Activated B cell treated with CpG ODN at 0.5 μM for 24 hours (primary cell): ENCODE measurements around the gene C2CD5. TPM values are rescaled to one million over a fixed set of nuclear protein-coding genes. Genes with fewer than 3 reads are reported as not detected.

Experiments
- ATAC-seq: fragments of 200-7000 bp; cut with Tn5 transposase; one replicate; pipeline ENCODE4 v1.10.0; 2021; ENCODE audit warnings: low read depth, mild to moderate bottlenecking, moderate library complexity
- CTCF ChIA-PET: fragments of 350-600 bp; sonication (Branson Sonifier 250); formaldehyde crosslinking; loops from one replicate; lab custom pipeline; 2021; ENCODE audit warnings: antibody characterized with exemption; lab: Charles Lee
- POLR2A ChIA-PET: fragments of 350-600 bp; sonication (Branson Sonifier 250); formaldehyde crosslinking; loops from one replicate; lab custom pipeline; 2021; ENCODE audit warnings: antibody characterized with exemption; lab: Charles Lee
- DNase-seq: peaks from one replicate; pipeline ENCODE4 v3.0.0; 2022
- H3K27ac Mint-ChIP-seq: one replicate; pipeline ENCODE4 v1.8.0; 2020; ENCODE audit warnings: mixed read lengths
- H3K27me3 Mint-ChIP-seq: one replicate; pipeline ENCODE4 v1.8.0; 2021; ENCODE audit warnings: mixed read lengths
- H3K36me3 Mint-ChIP-seq: one replicate; pipeline ENCODE4 v1.8.0; 2021; ENCODE audit warnings: low read depth, mixed read lengths
- H3K4me1 Mint-ChIP-seq: one replicate; pipeline ENCODE4 v1.8.0; 2021; ENCODE audit warnings: mixed read lengths
- H3K4me3 Mint-ChIP-seq: one replicate; pipeline ENCODE4 v1.8.0; 2020; ENCODE audit warnings: mild to moderate bottlenecking, mixed read lengths
- H3K9me3 Mint-ChIP-seq: one replicate; pipeline ENCODE4 v1.8.0; 2020; ENCODE audit warnings: mixed read lengths
- intact Hi-C: fragments of 100-400 bp; cut with micrococcal nuclease; formaldehyde crosslinking; loops from one replicate; pipeline ENCODE4 v1.15.1; 2024
- total RNA-seq: library from RNA; stranded (reverse); gene quantifications from 2 replicates; pipeline ENCODE4 v1.2.3, GENCODE V29; 2022
- TF ChIP-seq, protein P1 (sequence below): fragments of 200-600 bp; IDR thresholded peaks from one replicate; pipeline ENCODE4 v1.8.0; 2022; ENCODE audit warnings: antibody characterized with exemption, mild to moderate bottlenecking

C2CD5 gene
- total RNA-seq, 1 donor from 2014 or later, result 38.4 TPM

DNA sequence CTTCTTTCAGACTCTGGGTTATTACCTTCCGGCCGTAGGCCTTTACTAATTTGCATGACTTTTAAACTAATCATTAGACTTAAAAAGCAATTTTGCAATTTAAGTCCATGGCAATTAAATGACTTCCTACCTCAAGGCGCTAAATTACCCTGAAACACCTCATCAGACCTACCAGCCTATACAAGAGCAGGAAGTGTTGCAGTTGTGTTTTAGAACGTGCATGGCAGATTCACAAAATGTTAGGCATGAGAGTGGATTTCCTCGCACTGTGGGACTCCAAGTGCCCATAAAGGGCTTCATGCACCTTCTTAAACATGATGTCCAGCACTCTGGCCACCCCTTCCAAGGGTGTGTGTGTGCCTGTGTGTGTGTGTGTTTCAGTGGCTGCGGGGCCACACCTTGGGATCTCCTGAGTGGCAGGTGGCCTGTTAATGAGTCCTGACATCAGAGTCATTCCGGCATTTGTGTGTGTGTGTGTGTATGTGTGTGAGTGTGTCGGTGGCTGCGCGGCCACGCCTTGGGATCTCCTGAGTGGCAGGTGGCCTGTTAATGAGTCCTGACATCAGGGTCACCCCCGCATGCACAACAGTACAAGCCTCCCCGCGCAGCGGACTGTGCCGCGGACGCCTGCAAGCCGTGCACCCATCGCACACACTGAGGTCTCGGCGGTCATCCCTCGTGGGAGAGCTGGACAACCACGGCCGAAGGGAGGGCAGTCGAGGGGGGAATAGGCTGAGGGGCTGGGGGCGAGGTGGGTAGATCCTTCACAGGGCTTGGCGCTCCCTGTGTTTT is 900 bp downstream of the C2CD5 start:
- H3K36me3 Mint-ChIP-seq, result peaks cover 25% of the 10 kb centered on the region
- peaks cover 5% of the 10 kb centered on the region for H3K9me3 Mint-ChIP-seq
- H3K4me3 Mint-ChIP-seq, result peak overlapping the region; percentile 92
- intact Hi-C loops, result loop anchor here (1.0 to 2.0 kb wide), 7 partner anchors 15 to 1107 kb away; partner anchors contain the start of genes CMAS, ETNK1, GOLT1B and LDHB
- peak; percentile 35 for ATAC-seq
- no peaks in the 10 kb centered on the region for H3K27me3 Mint-ChIP-seq
- DNase-seq, result peak; percentile 49
- ChIA-PET CTCF (interaction anchor here (1.4 to 2.1 kb wide), 2 partner anchors 14 kb away, joined by 5 to 9 read pairs; no protein-coding TSS in a partner anchor), POLR2A (interaction anchor here (1.2 to 2.6 kb wide), 7 partner anchors 8 to 1042 kb away, joined by 3 to 40 read pairs (median 10); partner anchors contain the start of genes ETNK1, GOLT1B, LDHB and RECQL)
- TF ChIP-seq, protein P1, sequence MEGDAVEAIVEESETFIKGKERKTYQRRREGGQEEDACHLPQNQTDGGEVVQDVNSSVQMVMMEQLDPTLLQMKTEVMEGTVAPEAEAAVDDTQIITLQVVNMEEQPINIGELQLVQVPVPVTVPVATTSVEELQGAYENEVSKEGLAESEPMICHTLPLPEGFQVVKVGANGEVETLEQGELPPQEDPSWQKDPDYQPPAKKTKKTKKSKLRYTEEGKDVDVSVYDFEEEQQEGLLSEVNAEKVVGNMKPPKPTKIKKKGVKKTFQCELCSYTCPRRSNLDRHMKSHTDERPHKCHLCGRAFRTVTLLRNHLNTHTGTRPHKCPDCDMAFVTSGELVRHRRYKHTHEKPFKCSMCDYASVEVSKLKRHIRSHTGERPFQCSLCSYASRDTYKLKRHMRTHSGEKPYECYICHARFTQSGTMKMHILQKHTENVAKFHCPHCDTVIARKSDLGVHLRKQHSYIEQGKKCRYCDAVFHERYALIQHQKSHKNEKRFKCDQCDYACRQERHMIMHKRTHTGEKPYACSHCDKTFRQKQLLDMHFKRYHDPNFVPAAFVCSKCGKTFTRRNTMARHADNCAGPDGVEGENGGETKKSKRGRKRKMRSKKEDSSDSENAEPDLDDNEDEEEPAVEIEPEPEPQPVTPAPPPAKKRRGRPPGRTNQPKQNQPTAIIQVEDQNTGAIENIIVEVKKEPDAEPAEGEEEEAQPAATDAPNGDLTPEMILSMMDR, result no peak
- peak overlapping the region; percentile 96 for H3K27ac Mint-ChIP-seq
- peaks cover 50% of the 10 kb centered on the region for H3K4me1 Mint-ChIP-seq

GRCh38 chr12:22541496-22542155 is 2.7 kb downstream of the C2CD5 start:
- intact Hi-C loops, result no loop called here
- Mint-ChIP-seq H3K27me3 (no peaks in the 10 kb centered on the region), H3K4me1 (peaks cover 59% of the 10 kb centered on the region), H3K36me3 (peaks cover 28% of the 10 kb centered on the region), H3K4me3 (peak overlapping the region; percentile 15), H3K9me3 (peaks cover 5% of the 10 kb centered on the region), H3K27ac (peak overlapping the region; percentile 30)
- TF ChIP-seq, protein P1, result no peak
- ChIA-PET POLR2A (no interaction called here), CTCF (interaction anchor here (2.1 kb wide), 1 partner anchor 12 kb away, joined by 5 read pairs; no protein-coding TSS in a partner anchor)
- no peak for DNase-seq
- no peak for ATAC-seq

DNA sequence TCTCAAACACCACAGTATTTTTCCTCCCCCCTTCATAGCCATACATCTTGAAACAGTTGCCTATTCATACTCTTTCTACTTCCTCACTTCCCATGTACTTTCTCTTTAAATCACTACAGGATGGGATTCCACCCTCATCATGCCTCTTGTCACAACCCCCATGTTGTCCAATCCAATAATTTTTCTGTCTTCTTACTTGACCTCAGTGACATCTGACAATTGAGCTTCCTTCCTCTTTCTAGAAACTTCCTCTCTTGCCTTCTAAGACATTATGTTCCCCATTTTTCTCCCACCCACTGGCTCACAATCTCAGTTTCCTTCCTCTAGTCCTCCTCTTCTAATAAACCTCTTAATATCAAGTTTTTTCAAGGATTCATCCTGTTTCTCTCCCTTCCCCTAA is 5.3 kb downstream of the C2CD5 start:
- POLR2A ChIA-PET, result no interaction called here

GRCh38 chr12:22538311-22538710 is 6.0 kb downstream of the C2CD5 start:
- Mint-ChIP-seq H3K4me1 (peaks cover 59% of the 10 kb centered on the region), H3K4me3 (no peak overlapping the region), H3K27ac (no peak overlapping the region), H3K36me3 (peaks cover 34% of the 10 kb centered on the region), H3K27me3 (no peaks in the 10 kb centered on the region), H3K9me3 (peaks cover 5% of the 10 kb centered on the region)
- TF ChIP-seq, protein P1, result no peak
- ChIA-PET POLR2A (no interaction called here), CTCF (no interaction called here)
- no peak for ATAC-seq
- DNase-seq, result no peak
- intact Hi-C loops, result no loop called here

More for the DNA sequence above, 5.3 kb downstream of the C2CD5 start:
- DNase-seq (no peak), ATAC-seq (peak; percentile 8)
- peaks cover 32% of the 10 kb centered on the region for H3K36me3 Mint-ChIP-seq
- H3K27me3 Mint-ChIP-seq, result no peaks in the 10 kb centered on the region
- H3K9me3 Mint-ChIP-seq, result peaks cover 5% of the 10 kb centered on the region
- intact Hi-C loops, result no loop called here
- TF ChIP-seq, protein P1, result no peak
- peak overlapping the region; percentile 74 for H3K27ac Mint-ChIP-seq
- no peak overlapping the region for H3K4me3 Mint-ChIP-seq
- CTCF ChIA-PET, result interaction anchor here (1.3 kb wide), 1 partner anchor 10 kb away, joined by 3 read pairs; no protein-coding TSS in a partner anchor
- H3K4me1 Mint-ChIP-seq, result peaks cover 62% of the 10 kb centered on the region
